NCI-H2227 (cell line): ENCODE data around the gene SCYL3.
A peak's percentile ranks its signal among the peaks of the same experiment; 100 is the strongest.
"Not testable (repeated sequence)": the region's sequence is repeated elsewhere in the genome, so short reads cannot be mapped to it uniquely, and the experiment has no call there.

ENCODE experiments used
- DNase-seq: peaks from one replicate; lab custom pipeline; 2025; ENCODE audit not compliant: unreplicated experiment; lab: John Stamatoyannopoulos, UW

SCYL3 gene

GRCh38 chr1:169816617-169817016 lies 77.1 kb downstream of the SCYL3 start:
- no peak for DNase-seq

- DNase-seq, result no peak
Observed at GRCh38 chr1:169814265-169814664, 79.4 kb downstream of the SCYL3 start.

- no peak for DNase-seq
Observed at GRCh38 chr1:169812131-169812530, 81.6 kb downstream of the SCYL3 start.

- DNase-seq, result not testable (repeated sequence)
Observed at GRCh38 chr1:169811418-169812035, 82.2 kb downstream of the SCYL3 start.

GRCh38 chr1:169809370-169810095 lies 84.2 kb downstream of the SCYL3 start:
- DNase-seq, result peak; percentile 63

- DNase-seq, result no peak
Observed at GRCh38 chr1:169804941-169805340, 88.8 kb downstream of the SCYL3 start.

- no peak for DNase-seq
Observed at GRCh38 chr1:169802888-169803287, 90.8 kb downstream of the SCYL3 start.
